IPS-18a (cell line): ENCODE data around the gene MATN4.
"Not testable (repeated sequence)": the region's sequence is repeated elsewhere in the genome, so short reads cannot be mapped to it uniquely, and the experiment has no call there.

ENCODE experiments used
- H3K27ac ChIP-seq: one replicate; pipeline ENCODE4 v1.5.1; 2013; ENCODE audit warnings: low read length
- H3K27me3 ChIP-seq: one replicate; pipeline ENCODE4 v1.6.1; 2013; ENCODE audit warnings: mild to moderate bottlenecking, low read length; ENCODE audit not compliant: control insufficient read depth, insufficient read depth
- H3K36me3 ChIP-seq: one replicate; pipeline ENCODE4 v1.6.1; 2013; ENCODE audit warnings: low read depth, low read length; ENCODE audit not compliant: control insufficient read depth
- H3K4me1 ChIP-seq: one replicate; pipeline ENCODE4 v1.6.1; 2013; ENCODE audit warnings: low read depth, low read length; ENCODE audit not compliant: control insufficient read depth
- H3K4me3 ChIP-seq: one replicate; pipeline ENCODE4 v1.5.1; 2013; ENCODE audit warnings: low read length
- H3K9ac ChIP-seq: one replicate; pipeline ENCODE4 v1.6.1; 2013; ENCODE audit warnings: mild to moderate bottlenecking, low read length, moderate library complexity
- H3K9me3 ChIP-seq: one replicate; pipeline ENCODE4 v1.6.1; 2013; ENCODE audit warnings: low read depth, low read length; ENCODE audit not compliant: control insufficient read depth

The MATN4 gene, protein sequence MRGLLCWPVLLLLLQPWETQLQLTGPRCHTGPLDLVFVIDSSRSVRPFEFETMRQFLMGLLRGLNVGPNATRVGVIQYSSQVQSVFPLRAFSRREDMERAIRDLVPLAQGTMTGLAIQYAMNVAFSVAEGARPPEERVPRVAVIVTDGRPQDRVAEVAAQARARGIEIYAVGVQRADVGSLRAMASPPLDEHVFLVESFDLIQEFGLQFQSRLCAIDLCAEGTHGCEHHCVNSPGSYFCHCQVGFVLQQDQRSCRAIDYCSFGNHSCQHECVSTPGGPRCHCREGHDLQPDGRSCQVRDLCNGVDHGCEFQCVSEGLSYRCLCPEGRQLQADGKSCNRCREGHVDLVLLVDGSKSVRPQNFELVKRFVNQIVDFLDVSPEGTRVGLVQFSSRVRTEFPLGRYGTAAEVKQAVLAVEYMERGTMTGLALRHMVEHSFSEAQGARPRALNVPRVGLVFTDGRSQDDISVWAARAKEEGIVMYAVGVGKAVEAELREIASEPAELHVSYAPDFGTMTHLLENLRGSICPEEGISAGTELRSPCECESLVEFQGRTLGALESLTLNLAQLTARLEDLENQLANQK

DNA sequence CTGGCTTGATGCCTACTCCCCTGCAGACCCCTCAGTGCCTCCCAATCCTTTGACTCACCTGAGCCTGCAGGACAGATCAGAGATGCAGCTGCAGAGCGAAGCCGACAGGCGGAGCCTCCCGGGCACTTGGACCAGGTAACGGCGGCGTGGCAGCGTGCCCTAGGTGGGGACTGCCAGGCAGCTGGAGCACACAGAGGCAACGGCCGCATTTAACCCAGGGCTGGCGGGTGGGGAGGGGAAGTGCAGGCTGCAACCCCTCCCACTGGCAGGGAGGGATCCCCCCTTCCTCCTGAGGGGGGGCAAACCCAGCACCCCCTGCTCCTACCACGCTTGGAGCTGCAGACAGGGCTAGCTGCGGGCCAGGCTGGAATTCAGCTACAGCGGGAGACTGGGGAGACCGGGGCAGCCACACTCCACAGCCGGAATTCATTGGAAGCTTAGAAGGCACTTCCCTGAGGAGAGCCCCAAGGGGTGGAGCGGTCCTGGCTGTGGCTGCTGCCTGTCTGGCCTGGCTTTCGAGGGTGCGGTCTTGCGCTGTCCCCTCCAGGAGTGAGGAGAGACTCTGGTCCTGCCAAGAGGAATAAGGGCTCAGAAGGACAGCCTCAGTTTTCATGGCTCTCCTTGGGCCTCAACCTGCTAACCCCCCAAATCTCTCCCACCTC, at the start of gene MATN4:
Gene MATN4 (minus strand): TSS at position 183 of the 662 bp plus-strand sequence. CDS start 2,717 bp downstream, outside the sequence.
- Histone ChIP-seq H3K4me3 (no peak within 1 kb of the TSS), H3K9ac (no peak within 1 kb of the TSS), H3K27ac (no peak within 1 kb of the TSS), H3K27me3 (peaks cover 23% of the 10 kb centered on the region), H3K4me1 (no peaks in the 10 kb centered on the region), H3K9me3 (no peaks in the 10 kb centered on the region), H3K36me3 (no peaks in the 10 kb centered on the region)

DNA sequence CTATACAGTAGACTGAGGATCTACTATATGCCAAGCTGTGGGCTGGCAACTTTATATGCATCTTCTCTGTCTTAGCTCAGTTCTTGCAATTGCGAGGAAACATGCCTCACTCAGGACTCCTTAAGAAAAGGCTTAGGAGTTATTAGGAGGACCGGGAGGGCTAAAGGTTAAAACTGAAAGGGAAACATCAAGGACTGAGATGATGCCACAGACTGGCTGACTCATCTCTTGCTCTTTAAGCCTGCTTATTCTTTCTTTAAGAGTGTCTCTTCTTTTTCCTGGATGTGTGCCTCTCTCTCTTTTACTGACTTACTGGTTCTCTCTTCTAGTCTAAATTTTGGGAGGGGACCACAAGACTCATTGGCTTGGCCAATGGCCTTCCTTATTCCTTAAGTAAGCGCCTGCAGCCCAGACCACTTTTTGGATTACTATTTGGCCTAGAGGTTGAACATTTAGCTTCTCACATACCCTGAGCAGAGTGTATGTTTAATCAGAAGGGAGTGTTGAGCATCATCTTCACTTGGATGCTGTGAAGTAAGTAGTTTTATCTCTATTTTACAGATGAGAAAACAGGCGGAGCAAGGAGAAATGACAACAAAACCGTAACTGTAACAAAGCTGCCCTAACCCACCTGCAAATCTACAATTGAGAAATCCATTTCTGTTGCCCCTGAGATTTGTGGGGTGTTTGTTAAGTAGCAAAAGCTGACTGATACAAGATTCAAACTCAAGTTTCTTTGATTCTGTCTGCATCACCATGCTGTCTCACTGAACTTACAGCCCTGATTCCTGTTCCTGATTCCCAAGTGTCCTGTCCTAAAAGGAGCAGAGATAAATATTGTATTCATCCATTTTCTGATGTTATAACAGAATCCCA, 47.3 kb upstream of the MATN4 start:
- Histone ChIP-seq H3K27ac (no peak overlapping the region), H3K4me1 (peaks cover 6% of the 10 kb centered on the region), H3K9me3 (no peaks in the 10 kb centered on the region), H3K4me3 (no peak overlapping the region), H3K36me3 (no peaks in the 10 kb centered on the region), H3K27me3 (no peaks in the 10 kb centered on the region), H3K9ac (no peak overlapping the region)

GRCh38 chr20:45354423-45355208, 46.5 kb upstream of the MATN4 start:
- no peaks in the 10 kb centered on the region for H3K9me3 ChIP-seq
- H3K9ac ChIP-seq: no peak overlapping the region
- H3K27ac ChIP-seq: no peak overlapping the region
- no peaks in the 10 kb centered on the region for H3K36me3 ChIP-seq
- no peaks in the 10 kb centered on the region for H3K27me3 ChIP-seq
- H3K4me3 ChIP-seq: no peak overlapping the region
- H3K4me1 ChIP-seq: peaks cover 5% of the 10 kb centered on the region

GRCh38 chr20:45353746-45354145, 45.6 kb upstream of the MATN4 start:
- Histone ChIP-seq H3K27ac (no peak overlapping the region), H3K4me1 (peaks cover 2% of the 10 kb centered on the region), H3K9ac (no peak overlapping the region), H3K4me3 (no peak overlapping the region), H3K9me3 (no peaks in the 10 kb centered on the region), H3K36me3 (no peaks in the 10 kb centered on the region), H3K27me3 (no peaks in the 10 kb centered on the region)

GRCh38 chr20:45352729-45353128, 44.6 kb upstream of the MATN4 start:
- Histone ChIP-seq H3K27me3 (no peaks in the 10 kb centered on the region), H3K36me3 (no peaks in the 10 kb centered on the region), H3K27ac (no peak overlapping the region), H3K4me1 (peaks cover 2% of the 10 kb centered on the region), H3K4me3 (no peak overlapping the region), H3K9ac (no peak overlapping the region), H3K9me3 (no peaks in the 10 kb centered on the region)

- not testable (repeated sequence) for H3K36me3 ChIP-seq, H3K27ac ChIP-seq, H3K4me3 ChIP-seq, H3K9ac ChIP-seq, H3K9me3 ChIP-seq, H3K27me3 ChIP-seq
- H3K4me1 ChIP-seq: peaks cover 17% of the 10 kb centered on the region
Measured at GRCh38 chr20:45350795-45351194, 42.7 kb upstream of the MATN4 start.

GRCh38 chr20:45350217-45350616, 42.1 kb upstream of the MATN4 start:
- H3K9ac ChIP-seq: no peak overlapping the region
- H3K27me3 ChIP-seq: no peaks in the 10 kb centered on the region
- H3K4me1 ChIP-seq: peaks cover 23% of the 10 kb centered on the region
- no peaks in the 10 kb centered on the region for H3K9me3 ChIP-seq
- no peak overlapping the region for H3K4me3 ChIP-seq
- H3K27ac ChIP-seq: no peak overlapping the region
- H3K36me3 ChIP-seq: no peaks in the 10 kb centered on the region

DNA sequence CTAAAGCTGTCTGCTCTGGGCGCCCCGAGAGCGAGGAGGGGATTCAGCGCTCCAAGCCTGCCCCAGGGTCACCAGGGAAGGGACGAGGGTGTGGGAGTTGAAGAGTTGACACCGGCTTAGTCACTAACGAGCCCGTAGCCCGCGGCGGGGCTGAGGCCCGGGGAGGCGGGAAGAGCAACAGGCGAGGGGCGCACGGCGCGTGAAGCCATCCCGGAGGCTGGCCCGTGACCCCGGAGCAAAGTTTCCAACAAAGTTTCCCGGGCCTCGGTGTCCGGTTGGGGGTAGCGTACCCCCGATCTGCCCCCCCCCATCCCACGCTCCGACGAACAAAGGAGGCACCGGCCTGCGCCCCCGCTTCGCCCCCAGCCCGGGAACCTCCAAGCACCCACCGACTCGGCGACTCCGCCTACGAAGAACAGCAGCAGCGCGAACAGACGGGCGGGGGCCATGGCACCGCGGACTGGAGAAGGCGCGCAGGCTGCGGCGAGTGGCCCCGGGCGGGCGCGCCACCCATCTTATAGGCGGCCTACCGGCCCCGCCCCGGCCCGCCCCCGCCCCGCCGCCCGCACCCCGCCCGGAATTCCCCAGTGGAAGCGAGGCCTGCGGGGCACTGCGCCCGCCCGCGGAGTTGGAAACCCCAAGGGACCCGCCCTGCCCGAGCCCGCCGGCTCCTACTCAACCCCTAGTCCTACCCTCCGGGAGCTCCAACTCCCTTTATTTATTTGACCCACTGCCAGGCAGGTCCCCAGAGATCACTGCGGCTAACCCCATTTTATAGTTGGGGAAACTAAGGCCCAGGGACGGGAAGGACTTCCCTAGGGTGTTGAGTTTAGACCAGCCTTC, 40.1 kb upstream of the MATN4 start, which contains the start of gene SDC4:
Gene SDC4 (minus strand): TSS at position 489 of the 843 bp plus-strand sequence. CDS start 40 bp downstream, at position 449.
- H3K27ac ChIP-seq: no peak within 1 kb of the TSS
- H3K9ac ChIP-seq: peak within 1 kb of the TSS; percentile 76
- H3K4me1 ChIP-seq: peaks cover 41% of the 10 kb centered on the region
- H3K27me3 ChIP-seq: no peaks in the 10 kb centered on the region
- H3K36me3 ChIP-seq: no peaks in the 10 kb centered on the region
- no peaks in the 10 kb centered on the region for H3K9me3 ChIP-seq
- peak within 1 kb of the TSS; percentile 82 for H3K4me3 ChIP-seq

- H3K27ac ChIP-seq: no peak overlapping the region
- H3K4me3 ChIP-seq: peak overlapping the region; percentile 82
- H3K27me3 ChIP-seq: no peaks in the 10 kb centered on the region
- peaks cover 48% of the 10 kb centered on the region for H3K4me1 ChIP-seq
- H3K9me3 ChIP-seq: no peaks in the 10 kb centered on the region
- peak overlapping the region; percentile 76 for H3K9ac ChIP-seq
- H3K36me3 ChIP-seq: no peaks in the 10 kb centered on the region
Measured at GRCh38 chr20:45347297-45347935, 39.3 kb upstream of the MATN4 start.

- Histone ChIP-seq H3K4me1 (peaks cover 52% of the 10 kb centered on the region), H3K9ac (peak overlapping the region; percentile 76)
Measured at GRCh38 chr20:45346851-45347250, 38.8 kb upstream of the MATN4 start.

More at GRCh38 chr20:45346851-45347250, 38.8 kb upstream of the MATN4 start:
- H3K4me3 ChIP-seq: peak overlapping the region; percentile 82
- H3K27me3 ChIP-seq: no peaks in the 10 kb centered on the region
- no peak overlapping the region for H3K27ac ChIP-seq
- no peaks in the 10 kb centered on the region for H3K9me3 ChIP-seq
- H3K36me3 ChIP-seq: no peaks in the 10 kb centered on the region
